Neural progenitor cell (in vitro differentiated cells): ENCODE data around the gene CEP120.

Experiments
- CTCF ChIP-seq: fragments of 200-600 bp; sonication (generic); IDR thresholded peaks from 2 replicates; pipeline ENCODE4 v1.5.1; 2017; ENCODE audit warnings: antibody characterized with exemption, mild to moderate bottlenecking
- EZH2 ChIP-seq: fragments of 200-600 bp; sonication (generic); IDR thresholded peaks from 2 replicates; pipeline ENCODE4 v1.6.1; 2017; ENCODE audit warnings: antibody characterized with exemption, mild to moderate bottlenecking, moderate library complexity
- EZH2phosphoT487 ChIP-seq: fragments of 200-600 bp; sonication (generic); IDR thresholded peaks from 2 replicates; pipeline ENCODE4 v1.6.1; 2017; ENCODE audit warnings: antibody characterized with exemption

- no peak for TF ChIP-seq CTCF
- no peak for TF ChIP-seq EZH2
- no peak for TF ChIP-seq EZH2phosphoT487
Observed at GRCh38 chr5:123382252-123382651, 41.0 kb downstream of the CEP120 start.
